ENCODE results near the gene MEPCE. TPM values are rescaled to one million over a fixed set of nuclear protein-coding genes. Genes with fewer than 3 reads are reported as not detected.
A peak's percentile ranks its signal among the peaks of the same experiment; 100 is the strongest.

MEPCE gene
- total and polyA plus RNA-seq, 9 of the 15 experiments (the other 6 are each of a cell fraction or from before 2014, with no cell fraction given): 10.9 to 76.3 (median 44.1) TPM

DNA sequence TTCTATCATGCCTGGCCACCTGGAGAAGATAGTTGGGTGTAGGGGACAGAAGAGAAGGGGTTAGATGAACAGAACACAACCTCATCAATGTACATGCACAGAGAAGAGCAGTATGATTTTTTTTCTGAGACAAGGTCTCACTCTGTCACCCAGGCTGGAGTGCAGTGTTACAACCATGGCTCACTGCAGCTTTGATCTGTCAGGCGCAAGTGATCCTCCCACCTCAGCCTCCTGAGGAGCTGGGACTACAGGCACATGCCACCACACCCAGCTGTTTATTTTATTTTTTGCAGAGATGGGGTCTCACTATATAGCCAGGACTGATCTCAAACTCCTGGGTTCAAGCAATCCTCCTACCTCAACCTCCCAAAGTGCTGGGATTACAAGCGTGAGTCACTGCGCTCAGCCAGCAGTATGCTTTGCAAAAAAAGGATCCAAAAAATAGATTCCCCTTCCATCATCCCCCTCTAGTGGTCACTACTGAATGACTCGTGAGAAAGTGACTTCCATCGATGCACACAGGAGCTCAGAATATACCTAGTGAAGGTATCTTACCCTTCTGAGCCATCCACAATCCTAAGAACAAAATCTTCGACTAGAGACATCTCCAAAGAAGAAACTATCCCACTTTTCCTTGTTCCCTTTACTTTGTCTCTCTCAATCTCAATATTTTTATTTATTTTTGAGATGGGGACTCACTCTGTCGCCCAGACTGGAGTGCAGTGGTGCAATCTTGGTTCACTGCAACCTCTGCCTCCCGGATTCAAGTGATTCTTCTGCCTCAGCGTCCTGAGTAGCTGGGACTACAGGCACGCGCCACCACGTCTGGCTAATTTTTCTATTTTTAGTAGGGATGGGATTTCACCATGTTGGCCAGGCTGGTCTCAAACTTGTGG, 22.1 kb upstream of the MEPCE start:
- POLR2A ChIA-PET: interaction anchor here (0.5 to 2.4 kb wide), 9 partner anchors 8 to 844 kb away, joined by 3 to 13 read pairs (median 3); partner anchors contain the start of genes MEPCE and ZCWPW1
- Histone ChIP-seq H3K4me1 (replicated peaks in 1 of 2; ENCODE audit: control insufficient read depth in 2 of 2, insufficient read depth in 2 of 2, low read length in 2 of 2) (peaks cover 4 to 5% of the 10 kb centered on the region in 2 experiments; a peak in 1 of 5 replicates), H3K9me1 (ENCODE audit: control insufficient read depth, insufficient read depth, low read length) (no peaks in the 10 kb centered on the region), H3K36me3 (ENCODE audit: control insufficient read depth, insufficient read depth, low read length) (no peaks in the 10 kb centered on the region), H3K79me2 (ENCODE audit: control insufficient read depth, insufficient read depth, low read length) (no peaks in the 10 kb centered on the region), H4K20me1 (replicated peaks; ENCODE audit: control insufficient read depth, insufficient read depth, low read length) (no peaks in the 10 kb centered on the region; the same call in 1 of the 2 replicates), H3K9ac (ENCODE audit: insufficient read depth in 1 of 2, low read depth in 2 of 2, low read length in 2 of 2) (no peak overlapping the region), H3K4me2 (ENCODE audit: insufficient read depth, low read length) (no peak overlapping the region), H3K27me3 (ENCODE audit: control insufficient read depth in 2 of 2, insufficient read depth in 2 of 2, low read length in 2 of 2) (peaks cover 24 to 33% of the 10 kb centered on the region in 2 experiments), H3K4me3 (no peak overlapping the region), H3K27ac (ENCODE audit: extremely low read depth, low read depth, low read length) (no peak overlapping the region), H3K9me3 (replicated peaks; ENCODE audit: control insufficient read depth, insufficient read depth, low read depth, low read length) (no peaks in the 10 kb centered on the region), H2AFZ (ENCODE audit: low read depth, low read length) (no peak overlapping the region)
- ATAC-seq (peak; percentile 96), DNase-seq (ENCODE audit: extremely low read depth in 1 of 4, low spot score in 3 of 4) (peak; percentile 69 to 85 (median 75)), FAIRE-seq (peak; percentile 94)
- CTCF ChIA-PET (ENCODE audit: low intra/inter-chr PET ratio): interaction anchor here (0.8 to 1.2 kb wide), 3 partner anchors 43 to 495 kb away, joined by 3 to 5 read pairs (median 4); no protein-coding TSS in a partner anchor
- in situ Hi-C loops (cut with MboI) (no loop called here), intact Hi-C loops (cut with micrococcal nuclease) (loop anchor here (2.0 to 10.0 kb wide), 3 partner anchors 35 to 317 kb away; partner anchors contain the start of genes EPO and PILRA)
- no TSS peak for BruUV-seq (replicated peaks)
- 13% methylated on average over 12 of the region's 12 CpGs for WGBS (ENCODE audit: insufficient coverage, low coverage, missing lambda C conversion rate)
- TF ChIP-seq, protein P1, sequence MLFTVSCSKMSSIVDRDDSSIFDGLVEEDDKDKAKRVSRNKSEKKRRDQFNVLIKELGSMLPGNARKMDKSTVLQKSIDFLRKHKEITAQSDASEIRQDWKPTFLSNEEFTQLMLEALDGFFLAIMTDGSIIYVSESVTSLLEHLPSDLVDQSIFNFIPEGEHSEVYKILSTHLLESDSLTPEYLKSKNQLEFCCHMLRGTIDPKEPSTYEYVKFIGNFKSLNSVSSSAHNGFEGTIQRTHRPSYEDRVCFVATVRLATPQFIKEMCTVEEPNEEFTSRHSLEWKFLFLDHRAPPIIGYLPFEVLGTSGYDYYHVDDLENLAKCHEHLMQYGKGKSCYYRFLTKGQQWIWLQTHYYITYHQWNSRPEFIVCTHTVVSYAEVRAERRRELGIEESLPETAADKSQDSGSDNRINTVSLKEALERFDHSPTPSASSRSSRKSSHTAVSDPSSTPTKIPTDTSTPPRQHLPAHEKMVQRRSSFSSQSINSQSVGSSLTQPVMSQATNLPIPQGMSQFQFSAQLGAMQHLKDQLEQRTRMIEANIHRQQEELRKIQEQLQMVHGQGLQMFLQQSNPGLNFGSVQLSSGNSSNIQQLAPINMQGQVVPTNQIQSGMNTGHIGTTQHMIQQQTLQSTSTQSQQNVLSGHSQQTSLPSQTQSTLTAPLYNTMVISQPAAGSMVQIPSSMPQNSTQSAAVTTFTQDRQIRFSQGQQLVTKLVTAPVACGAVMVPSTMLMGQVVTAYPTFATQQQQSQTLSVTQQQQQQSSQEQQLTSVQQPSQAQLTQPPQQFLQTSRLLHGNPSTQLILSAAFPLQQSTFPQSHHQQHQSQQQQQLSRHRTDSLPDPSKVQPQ (CRISPR knock-in tag; IDR thresholded peaks at IDR 0.05; ENCODE audit: borderline replicate concordance): no peak
- TF ChIP-seq ZNF282 (CRISPR knock-in tag; IDR thresholded peaks at IDR 0.05) (no peak), ERF (CRISPR knock-in tag; IDR thresholded peaks at IDR 0.05) (no peak), MAFG (tag; conservative IDR thresholded peaks at IDR 0.05) (peak; percentile 47), CTBP1 (IDR thresholded peaks at IDR 0.05; ENCODE audit: borderline replicate concordance) (0 out of 2 replicates have a peak, but pooled peaks have one; percentile 19), ETV6 (IDR thresholded peaks at IDR 0.05; ENCODE audit: borderline replicate concordance in 1 of 2, low read depth in 2 of 2, low read length in 1 of 2) (no peak), ETV6 (CRISPR knock-in tag; IDR thresholded peaks at IDR 0.05; ENCODE audit: borderline replicate concordance) (no peak), EZH2 (IDR thresholded peaks at IDR 0.05; ENCODE audit: borderline replicate concordance, low read depth, low read length) (no peak), ZBTB7A (IDR thresholded peaks at IDR 0.05; ENCODE audit: borderline replicate concordance, control insufficient read depth, low read depth, low read length) (no peak), NFE2 (IDR thresholded peaks at IDR 0.05; ENCODE audit: low read depth) (peak; percentile 88)
